ENCODE data around the gene MRPL28.
"Not testable (repeated sequence)": the region's sequence is repeated elsewhere in the genome, so short reads cannot be mapped to it uniquely, and the experiment has no call there.

MRPL28 gene

GRCh38 chr16:396199-396598 lies 25.9 kb upstream of the MRPL28 start:
- no peak overlapping the region for H3K4me3 ChIP-seq
- H3K27ac ChIP-seq, result peak overlapping the region in 8 of 21 experiments; percentile 6 to 82 (median 66)

- no peak overlapping the region for H3K4me3 ChIP-seq
Observed at GRCh38 chr16:392450-393030, 22.2 kb upstream of the MRPL28 start.

GRCh38 chr16:391885-392335 lies 21.6 kb upstream of the MRPL28 start:
- Histone ChIP-seq H3K4me3 (no peak overlapping the region), H3K27ac (no peak overlapping the region)

More at GRCh38 chr16:392450-393030, 22.2 kb upstream of the MRPL28 start:
- no peak overlapping the region for H3K27ac ChIP-seq

- Histone ChIP-seq H3K4me3 (no peak overlapping the region), H3K27ac (no peak overlapping the region)
Observed at GRCh38 chr16:389352-389751, 19.0 kb upstream of the MRPL28 start.

- not testable (repeated sequence) for H3K27ac ChIP-seq, H3K4me3 ChIP-seq
Observed at GRCh38 chr16:387761-388666, 17.7 kb upstream of the MRPL28 start.

- H3K4me3 ChIP-seq, result no peak overlapping the region
- no peak overlapping the region for H3K27ac ChIP-seq
Observed at GRCh38 chr16:386641-387156, 16.4 kb upstream of the MRPL28 start.

- Histone ChIP-seq H3K4me3 (peak overlapping the region; percentile 8 to 93 (median 84)), H3K27ac (peak overlapping the region in 15 of 21 experiments; percentile 0 to 93 (median 41))
Observed at GRCh38 chr16:383326-384051, 13.2 kb upstream of the MRPL28 start.

- peak within 1 kb of the TSS in 20 of 21 experiments; percentile 47 to 93 (median 84) for H3K27ac ChIP-seq
- peak within 1 kb of the TSS; percentile 59 to 93 (median 84) for H3K4me3 ChIP-seq
Observed at GRCh38 chr16:381789-382717, 11.7 kb upstream of the MRPL28 start, which contains the start of gene PGAP6. Gene PGAP6 (minus strand): TSS chr16:381978. CDS start chr16:381821, 157 bp downstream.

- peak overlapping the region in 20 of 21 experiments; percentile 12 to 91 (median 76) for H3K27ac ChIP-seq
Observed at GRCh38 chr16:381012-381788, 10.9 kb upstream of the MRPL28 start.

GRCh38 chr16:380762-381011 lies 10.3 kb upstream of the MRPL28 start:
- Histone ChIP-seq H3K4me3 (peak overlapping the region; percentile 51 to 90 (median 73)), H3K27ac (peak overlapping the region in 17 of 21 experiments; percentile 60 to 91 (median 77))

More at GRCh38 chr16:381012-381788, 10.9 kb upstream of the MRPL28 start:
- peak overlapping the region; percentile 51 to 90 (median 73) for H3K4me3 ChIP-seq

- Histone ChIP-seq H3K4me3 (peak overlapping the region in 4 of 7 experiments; percentile 64 to 90 (median 82)), H3K27ac (peak overlapping the region in 9 of 21 experiments; percentile 12 to 91 (median 85))
Observed at GRCh38 chr16:379961-380761, 9.8 kb upstream of the MRPL28 start.

GRCh38 chr16:379183-379960 lies 9.0 kb upstream of the MRPL28 start:
- peak overlapping the region in 4 of 21 experiments; percentile 12 to 44 (median 18) for H3K27ac ChIP-seq
- no peak overlapping the region for H3K4me3 ChIP-seq

GRCh38 chr16:378821-379182 lies 8.5 kb upstream of the MRPL28 start:
- Histone ChIP-seq H3K27ac (no peak overlapping the region), H3K4me3 (no peak overlapping the region)

- not testable (repeated sequence) for H3K4me3 ChIP-seq, H3K27ac ChIP-seq
Observed at GRCh38 chr16:378113-378820, 7.9 kb upstream of the MRPL28 start.

- Histone ChIP-seq H3K4me3 (no peak overlapping the region), H3K27ac (no peak overlapping the region)
Observed at GRCh38 chr16:377419-377951, 7.1 kb upstream of the MRPL28 start.
